Occipital lobe (tissue), 2 donors: ENCODE data around the gene TTI1. TPM values are rescaled to one million over a fixed set of nuclear protein-coding genes. Genes with fewer than 3 reads are reported as not detected.

ENCODE experiments used
- DNase-seq: peaks from one replicate; lab custom pipeline; 2025; lab: John Stamatoyannopoulos, UW
- total RNA-seq: library from RNA; depleted of rRNA; stranded (reverse); fragments of >200 nt; gene quantifications from one replicate; pipeline ENCODE4 v1.2.3, GENCODE V29; 2014

The TTI1 gene
- 28.1 TPM for total RNA-seq

DNA sequence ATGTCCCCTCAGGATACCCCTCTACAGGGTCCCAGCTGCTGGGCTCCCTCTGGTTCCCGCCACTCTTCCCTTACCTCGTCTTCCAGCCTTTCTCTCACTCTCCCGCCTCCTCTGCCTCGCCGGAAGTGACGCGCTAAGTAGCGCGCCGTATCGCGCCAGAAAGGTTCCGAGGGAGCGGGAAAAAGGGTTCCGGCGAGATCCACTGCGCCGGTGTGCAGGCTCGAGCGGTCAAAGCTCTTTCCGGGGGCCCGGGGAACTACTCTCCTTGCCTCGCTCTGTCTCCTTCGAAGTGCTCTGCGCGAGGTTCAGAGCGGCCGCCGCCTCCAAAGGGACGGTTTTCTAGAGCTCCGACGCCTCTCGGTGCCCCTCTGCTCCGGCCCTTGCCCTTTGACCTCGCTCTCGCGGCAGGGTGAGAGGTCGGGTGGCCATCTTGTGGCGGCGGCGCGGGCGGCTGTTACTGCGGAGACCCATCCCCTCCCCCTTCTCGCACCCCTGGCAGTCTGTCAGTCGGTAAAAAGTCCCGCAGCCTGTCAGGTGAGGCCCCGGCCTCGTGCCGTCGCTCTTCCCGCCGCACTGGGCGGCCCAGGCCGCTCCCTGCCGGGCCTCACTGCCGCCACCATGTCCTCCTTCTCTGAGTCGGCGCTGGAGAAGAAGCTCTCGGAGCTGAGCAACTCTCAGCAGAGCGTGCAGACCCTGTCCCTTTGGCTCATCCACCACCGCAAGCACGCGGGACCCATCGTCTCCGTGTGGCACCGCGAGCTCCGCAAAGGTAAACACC, at the start of gene TTI1, which contains the start of gene RPRD1B:
TTI1 (minus strand) TSS at position 127 of the 778 bp plus-strand sequence. CDS start 19,640 bp downstream, outside the sequence.
RPRD1B (plus strand) TSS at position 417 of the 778 bp plus-strand sequence; CDS start at position 619, 202 bp downstream.
- DNase-seq, result peak; percentile 84

DNA sequence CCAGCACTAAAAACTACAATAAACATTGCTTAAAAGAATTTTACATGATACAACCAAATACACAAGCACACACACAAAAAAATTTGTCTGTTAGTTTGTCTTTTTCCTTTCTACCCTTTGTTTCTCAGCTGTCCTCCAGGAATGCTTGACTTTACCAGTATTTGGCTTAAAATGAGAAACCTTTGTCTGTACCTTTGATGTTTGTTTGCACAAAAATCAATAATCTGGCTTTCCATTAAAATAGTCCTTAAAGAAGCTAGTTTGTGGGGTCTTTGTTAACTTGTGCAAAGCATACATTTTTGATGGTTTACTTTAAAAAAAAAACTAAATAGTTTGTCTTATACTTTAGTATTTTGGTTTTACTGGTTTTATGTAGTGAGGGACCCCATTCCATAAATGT, 49.6 kb upstream of the TTI1 start:
- DNase-seq, result no peak

DNA sequence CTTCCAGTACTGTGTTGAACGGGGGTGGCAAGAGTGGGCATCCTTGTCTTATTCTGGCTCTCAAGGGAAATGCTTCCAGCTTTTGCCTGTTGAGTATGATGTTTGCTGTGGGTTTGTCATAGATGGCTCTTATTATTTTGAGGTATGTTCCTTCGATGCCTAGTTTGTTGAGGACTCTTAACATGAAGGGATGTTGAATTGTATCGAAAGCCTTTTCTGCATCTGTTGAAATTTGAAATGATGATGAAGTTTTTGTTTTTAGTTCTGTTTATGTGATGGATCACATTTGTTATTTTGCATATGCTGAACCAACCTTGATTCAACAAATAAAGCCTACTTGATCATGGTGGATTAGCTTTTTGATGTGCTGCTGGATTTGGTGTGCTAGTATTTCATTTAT, 48.3 kb upstream of the TTI1 start:
- no peak for DNase-seq

DNA sequence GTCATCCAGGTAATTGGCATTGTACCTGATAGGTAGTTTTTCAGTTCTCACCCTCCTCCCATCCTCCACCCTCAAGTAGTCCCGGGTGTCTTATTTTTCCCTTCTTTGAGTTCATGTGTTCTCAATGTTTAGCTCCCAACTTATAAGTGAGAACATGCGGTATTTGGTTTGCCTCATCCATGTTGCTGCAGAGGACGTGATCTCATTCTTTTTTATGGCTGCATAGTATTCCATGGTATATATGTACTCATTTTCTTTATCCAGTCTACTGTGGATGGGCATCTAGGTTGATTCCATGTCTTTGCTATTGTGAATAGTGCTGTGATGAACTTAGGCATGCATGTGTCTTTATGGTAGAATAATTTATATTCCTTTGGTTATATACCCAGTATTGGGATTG, 46.1 kb upstream of the TTI1 start:
- DNase-seq, result no peak

DNA sequence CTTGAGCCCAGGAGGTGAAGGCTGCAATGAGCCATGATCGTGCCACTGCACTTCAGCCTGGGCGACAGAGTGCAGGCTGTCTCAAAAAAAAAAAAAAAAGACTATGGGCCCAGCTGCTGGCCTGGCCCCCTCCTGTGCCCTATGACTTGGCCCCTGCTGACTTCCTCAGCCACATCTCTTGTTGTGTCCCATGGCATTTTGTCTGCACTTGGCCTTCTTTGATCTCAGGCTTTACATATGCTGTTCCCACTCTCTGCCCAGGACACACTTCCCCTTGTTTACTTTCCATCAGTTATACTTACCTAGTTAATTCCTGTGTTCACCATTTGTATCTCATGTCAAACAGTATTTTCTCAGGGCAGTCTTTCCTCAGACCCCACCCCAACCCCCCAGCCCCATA, 44.8 kb upstream of the TTI1 start:
- no peak for DNase-seq

DNA sequence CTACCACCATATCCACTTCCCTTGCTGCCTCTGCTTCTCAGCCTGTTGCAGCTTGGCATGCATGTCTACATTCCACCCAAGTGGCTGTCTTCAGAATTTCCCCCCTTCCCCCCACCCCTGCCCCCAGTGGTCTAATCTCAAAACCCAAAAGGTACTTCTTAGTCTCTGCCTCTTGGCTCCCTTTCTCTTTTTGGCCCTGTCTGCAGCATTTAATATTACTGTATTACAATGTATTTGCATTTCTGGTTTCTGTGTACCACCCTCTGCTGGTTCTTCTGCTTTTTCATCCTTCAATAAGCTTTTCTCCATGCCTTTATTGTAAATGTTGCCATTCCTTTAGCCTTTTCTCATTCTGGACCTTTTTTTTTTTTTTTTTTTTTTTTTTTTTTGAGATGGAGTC, 43.3 kb upstream of the TTI1 start:
- no peak for DNase-seq

DNA sequence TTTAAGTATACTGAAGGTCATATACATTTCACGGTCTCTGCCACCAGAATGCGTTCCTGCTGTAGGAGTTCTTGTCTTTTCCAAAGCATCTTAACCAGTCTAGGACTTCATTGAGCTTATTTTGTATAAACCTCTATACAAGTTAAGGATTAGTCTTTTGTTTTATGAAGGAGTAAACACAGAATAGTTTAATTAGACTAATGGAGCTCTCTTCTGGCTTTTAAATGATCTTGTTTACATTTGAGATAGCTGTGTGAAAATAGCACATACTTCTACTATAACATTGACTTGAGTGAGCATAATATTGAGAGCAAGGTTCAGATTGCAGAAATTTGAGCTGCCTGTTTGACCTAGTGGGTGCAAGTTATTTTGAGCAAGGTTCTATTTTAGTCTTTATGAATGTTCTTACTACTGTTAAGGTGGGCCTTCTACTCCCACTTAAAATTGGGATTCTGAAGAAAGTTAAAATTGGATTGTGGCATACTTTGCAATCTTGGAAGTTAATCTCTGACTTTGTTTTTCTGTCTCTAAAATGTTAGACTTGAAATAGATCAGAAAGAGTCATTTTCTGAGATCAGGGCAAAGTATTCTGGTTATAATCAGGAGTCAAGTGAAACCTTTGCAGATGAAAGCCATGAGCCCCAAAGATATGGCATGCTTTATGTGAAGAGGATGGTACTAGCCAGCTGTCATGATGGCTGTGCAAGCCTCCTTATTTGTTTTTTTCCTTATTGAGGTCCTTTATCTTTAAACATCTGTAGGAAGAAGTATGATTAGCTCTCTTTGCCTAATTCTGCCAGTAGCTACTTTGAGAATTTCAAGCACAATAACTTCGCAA, 42.1 kb upstream of the TTI1 start:
- DNase-seq, result no peak

DNA sequence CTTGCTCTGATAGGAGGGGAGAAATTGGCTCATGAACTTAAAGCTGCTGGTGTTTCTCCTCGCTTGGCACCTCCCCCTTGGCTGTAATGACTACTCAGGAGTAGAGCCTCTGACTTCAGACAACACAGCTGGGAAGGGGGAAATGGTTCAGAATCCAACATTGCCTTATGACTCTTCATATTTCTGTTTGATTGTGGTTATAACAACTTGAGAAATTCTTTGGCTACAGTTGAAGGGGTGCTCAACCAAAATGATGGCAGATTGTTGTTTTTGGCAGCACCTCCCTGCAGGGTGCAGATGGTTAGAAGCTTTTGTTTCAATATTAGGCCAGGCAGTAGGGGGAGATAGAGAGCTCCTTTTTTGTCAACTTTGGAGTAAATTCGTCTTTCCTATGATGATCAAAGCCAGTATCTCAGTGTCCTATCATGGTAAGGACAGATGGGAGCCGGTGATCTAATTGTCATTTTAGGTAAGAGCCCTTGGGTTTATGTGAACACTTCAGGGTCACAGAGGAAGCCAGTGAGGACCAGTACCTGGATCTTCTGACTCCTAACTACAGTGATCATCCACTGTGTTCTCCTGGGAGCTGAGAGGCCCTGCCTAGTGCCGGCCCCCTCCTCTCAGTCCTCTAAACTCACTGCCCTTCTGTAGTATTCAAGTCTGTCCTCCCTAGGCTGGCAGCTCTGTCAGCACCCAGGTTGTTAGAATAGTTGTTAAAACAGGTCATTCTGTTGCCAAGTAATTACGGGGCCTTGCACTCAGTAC, 40.2 kb upstream of the TTI1 start:
- DNase-seq, result no peak

DNA sequence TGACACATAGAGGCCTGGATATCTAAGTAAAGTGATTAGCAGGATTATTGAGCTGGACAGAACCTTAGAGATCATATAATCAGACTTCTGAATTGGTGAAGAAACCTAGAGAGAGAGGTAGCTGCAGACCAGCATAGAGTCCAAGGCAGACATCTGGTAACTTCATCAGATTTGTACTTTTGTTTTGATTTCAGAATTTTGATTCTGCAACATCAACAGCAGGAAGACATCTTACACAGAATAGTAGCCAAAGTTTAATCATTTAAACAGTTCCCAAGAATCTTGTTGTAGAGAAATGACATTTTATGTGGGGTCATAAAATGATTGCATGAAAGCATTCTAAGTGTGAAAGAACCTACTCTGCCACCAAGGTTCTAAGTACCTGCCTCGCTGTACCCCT, 39.6 kb upstream of the TTI1 start:
- DNase-seq, result no peak

DNA sequence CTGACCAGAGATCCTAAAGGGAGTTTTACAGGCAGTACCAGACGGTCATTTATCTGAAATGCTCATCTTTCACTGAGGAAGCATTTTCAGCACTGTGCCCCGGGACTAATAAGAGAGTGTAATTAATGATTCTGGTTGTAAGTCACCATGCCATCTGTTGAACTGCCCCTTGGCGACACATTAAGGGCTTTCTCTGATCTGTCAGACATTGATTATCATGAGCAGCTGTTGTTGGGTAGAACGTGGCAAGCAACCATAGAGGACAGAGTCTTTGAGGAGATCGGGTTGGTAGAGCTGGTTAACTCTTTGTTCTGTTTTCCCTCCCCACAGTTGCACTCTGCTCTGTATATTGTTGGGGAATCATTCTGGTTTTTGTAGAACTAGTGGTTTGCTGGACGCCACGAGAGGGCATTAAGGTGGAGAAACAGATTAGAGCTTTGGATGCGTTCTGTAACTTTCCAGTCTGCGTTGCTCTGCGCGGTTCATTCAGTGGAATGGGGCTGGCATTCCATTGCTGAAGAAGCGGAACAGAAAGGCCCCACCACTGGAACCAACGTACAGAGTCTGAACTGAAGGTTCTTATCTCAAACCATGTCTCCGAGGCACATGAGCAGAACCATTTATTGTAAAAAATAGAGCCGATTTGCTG, 34.6 kb upstream of the TTI1 start:
- DNase-seq, result no peak

DNA sequence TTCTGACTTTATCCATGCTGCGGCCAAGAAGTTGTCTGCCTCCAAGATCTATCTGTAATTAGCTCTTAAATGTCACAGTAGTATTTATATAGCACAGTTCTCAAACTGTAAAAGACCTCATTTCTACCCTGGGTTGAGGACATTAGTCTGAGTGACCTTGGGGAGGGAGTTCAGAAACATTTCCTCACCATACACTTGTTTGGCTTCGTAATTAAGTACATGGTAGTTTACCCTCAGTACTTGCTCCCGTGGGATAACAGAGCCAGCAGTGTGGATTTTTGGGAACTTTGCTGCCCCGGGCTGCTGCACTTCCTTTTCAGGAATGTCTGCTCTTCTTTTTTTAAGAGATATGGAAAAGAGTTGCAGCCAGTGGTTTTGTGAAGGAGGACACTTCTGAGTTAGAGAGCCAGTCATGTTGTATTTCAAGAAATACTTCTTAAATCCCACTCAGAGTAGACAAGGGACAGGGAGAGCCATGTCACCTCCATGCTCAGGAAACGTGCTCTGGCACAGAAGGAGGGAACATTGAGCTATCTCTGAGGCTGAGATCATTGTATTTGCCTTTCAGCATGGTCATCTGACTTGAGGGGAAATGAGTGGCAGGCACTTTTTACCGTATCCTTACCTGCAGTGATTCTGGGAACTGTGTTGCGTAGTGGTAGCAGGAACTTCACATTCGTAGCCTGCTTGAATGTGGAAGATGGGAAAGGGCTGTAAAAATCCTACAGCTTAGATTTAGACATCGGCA, 33.9 kb upstream of the TTI1 start:
- DNase-seq, result no peak

DNA sequence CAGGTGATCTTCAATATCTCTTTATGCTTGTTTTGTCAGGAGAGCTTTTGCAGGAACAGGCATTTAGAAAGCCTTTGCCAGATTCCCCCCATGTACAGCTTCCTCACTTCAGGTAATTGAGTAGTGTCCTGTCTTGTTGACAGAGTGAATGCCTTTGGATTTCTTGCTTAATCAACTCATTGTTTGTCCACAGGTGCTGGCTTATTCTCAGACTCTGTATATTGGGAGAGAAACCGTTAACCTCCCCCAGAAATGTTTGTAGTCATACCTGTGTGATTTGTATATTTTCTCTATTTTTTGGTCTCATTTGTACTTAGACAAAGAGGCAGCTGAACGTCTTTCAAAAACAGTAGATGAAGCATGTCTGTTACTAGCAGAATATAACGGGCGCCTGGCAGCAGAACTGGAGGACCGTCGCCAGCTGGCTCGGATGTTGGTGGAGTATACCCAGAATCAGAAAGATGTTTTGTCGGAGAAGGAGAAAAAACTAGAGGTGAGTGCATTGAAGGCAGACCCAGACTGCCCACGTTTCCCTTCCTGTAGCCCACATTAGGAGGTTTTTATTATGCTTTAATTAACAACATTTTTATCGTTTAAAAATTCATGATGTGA, 32.6 kb upstream of the TTI1 start:
- DNase-seq, result no peak

DNA sequence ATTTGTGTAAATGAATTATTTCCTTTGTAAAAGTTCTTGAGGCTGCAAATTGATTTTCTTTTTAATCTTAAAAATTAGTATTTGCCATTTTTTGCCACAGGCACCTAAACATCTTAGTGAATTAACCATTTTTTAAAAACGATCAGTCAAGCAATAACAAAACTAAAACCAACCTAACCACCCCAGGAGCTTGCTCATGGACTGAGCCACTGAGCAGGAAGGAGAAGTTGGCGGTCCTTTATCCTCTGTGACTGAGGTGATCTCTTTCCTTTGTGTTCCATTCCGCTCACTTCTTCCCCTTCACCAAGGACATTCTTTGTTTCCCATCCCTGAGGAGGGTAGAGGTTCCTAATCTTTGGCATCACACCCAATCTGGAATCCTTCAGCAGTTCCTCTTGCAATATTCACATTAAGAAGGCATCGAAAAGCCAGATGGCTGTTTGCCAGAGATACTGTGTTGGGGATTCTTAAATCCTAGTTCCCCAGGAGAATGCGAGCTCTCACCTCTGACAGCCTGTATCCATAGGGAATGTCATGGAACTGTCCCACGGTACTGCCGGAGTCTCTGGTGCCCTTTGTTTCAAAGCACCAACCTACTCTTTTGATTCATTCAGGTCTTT, 30.8 kb upstream of the TTI1 start:
- no peak for DNase-seq

DNA sequence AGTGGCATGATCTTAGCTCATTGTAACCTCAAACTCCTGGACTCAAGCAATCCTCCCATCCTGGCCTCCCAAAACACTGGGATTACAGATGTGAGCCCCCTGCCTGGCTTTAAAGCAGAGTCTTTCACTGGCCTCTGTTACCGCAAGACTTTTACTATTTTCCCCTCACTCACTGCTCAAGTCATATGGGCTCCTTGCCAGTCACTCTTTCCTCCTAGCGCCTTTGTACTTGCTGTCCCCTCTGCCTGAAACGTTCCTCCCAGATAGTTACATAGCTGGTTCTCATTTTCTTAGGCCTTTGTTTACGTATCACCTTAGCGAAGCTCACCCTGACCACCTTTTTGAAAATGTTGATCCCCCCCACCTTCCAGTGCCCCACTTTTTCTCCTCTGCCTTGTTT, 29.6 kb upstream of the TTI1 start:
- DNase-seq, result no peak

DNA sequence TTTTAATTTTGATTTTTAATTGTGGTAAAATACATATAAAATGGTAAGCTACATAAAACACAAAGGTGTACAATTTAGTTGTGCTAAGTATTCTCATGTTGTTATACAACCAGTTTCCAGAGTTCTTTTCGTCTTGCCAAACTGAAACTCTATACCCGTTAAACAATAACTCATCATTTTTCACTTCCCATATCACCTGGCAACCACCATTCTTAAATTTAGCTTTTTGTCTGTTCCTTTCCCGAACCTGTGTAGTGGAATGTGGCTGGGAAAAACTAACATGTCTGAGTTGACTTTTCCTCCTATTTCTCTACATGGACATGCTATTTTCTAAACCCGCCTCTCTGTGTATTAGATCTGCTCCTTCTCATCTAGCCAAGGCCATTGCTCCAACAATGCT, 27.9 kb upstream of the TTI1 start:
- DNase-seq, result no peak

DNA sequence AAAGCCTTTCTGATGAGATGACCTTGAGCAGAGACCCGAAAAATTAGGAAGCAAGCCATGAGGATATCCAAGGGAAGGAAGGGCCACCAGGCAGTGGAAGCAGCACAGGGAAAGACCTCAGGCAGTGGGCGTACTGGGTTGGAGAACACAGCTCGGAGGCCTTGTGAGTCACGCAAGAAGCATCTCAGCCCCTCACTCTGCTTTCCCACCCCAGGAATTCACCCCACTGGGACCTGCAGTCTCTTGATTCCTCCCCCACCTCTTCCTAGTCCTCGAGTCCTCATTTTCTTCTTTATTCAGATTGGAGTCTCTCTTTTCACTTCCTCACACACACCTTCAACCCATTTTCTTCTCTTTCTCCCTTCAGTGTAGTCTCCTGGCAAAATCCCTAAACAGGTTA, 27.3 kb upstream of the TTI1 start:
- DNase-seq, result no peak

DNA sequence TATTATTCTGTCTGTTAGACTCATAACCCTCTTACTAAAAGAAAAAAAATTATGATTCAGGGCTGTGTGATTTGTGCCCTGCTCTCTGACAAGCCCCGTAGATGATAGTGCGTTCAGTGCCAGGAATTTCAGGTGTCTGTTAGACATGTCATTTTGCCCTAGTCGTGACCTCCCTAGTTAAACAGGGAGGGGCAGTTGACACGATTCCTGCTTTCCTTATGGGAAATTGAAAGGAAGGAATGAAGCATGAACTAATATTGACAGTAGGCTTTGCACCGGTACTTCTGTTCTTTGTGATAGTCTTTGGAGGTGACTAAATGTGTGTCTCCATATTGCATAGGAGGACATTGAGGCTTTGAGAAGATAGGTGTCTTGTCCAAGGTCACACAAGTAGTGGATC, 26.6 kb upstream of the TTI1 start:
- no peak for DNase-seq

DNA sequence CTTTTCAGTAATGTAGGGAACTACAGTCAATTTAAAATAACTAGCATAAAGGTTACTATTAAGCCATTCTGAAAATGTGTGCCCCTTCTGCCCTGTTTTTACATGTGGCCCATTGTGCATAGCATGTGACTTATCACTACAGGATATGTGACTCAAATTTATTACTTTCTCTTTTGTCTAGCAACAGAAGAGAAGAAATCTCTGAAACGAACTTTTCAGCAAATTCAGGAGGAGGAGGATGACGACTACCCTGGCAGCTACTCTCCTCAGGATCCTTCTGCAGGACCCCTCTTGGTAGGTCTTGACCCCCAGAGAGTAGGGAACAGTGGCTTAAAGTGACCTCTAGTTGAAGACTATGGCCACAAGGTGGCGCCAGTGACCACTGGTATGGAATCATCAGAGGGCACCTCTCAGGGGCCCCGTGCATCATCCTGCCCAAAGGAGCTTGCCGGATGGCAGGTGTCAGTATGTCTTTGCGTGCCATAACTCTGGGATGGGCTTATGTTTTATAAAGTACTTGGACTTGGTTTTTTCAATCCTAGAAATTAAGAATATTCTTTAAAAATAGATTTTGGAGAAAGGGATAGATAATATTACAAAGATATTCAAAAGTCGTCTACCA, 24.2 kb upstream of the TTI1 start:
- DNase-seq, result peak; percentile 2

DNA sequence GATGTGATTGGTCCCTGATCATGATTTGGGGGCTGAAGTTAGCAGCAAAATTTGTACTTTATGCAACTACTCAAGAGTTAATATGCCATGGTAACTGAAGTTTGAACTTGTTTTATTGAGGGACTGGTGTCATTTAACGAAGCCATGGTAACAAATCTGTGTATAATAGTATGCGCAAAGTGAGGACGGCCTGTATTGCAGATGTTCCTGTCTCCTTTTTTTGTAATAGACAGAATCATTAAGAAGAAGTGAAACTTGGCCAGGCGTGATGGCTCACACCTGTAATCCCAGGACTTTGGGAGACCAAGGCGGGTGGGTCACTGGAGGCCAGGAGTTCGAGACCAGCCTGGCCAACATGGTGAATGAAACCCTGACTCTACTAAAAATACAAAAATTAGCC, 22.6 kb upstream of the TTI1 start:
- DNase-seq, result no peak
